HG02973 (cell line): Measurements from ENCODE around the gene RBM33.
"Not testable (repeated sequence)": the region's sequence is repeated elsewhere in the genome, so short reads cannot be mapped to it uniquely, and the experiment has no call there.

ENCODE experiments used
- ATAC-seq: cut with Tn5 transposase; IDR thresholded peaks from one replicate; pipeline ENCODE4 v1.9.1; 2021; ENCODE audit warnings: moderate library complexity; ENCODE audit not compliant: unreplicated experiment

The RBM33 gene

GRCh38 chr7:155662343-155663043 is 18.0 kb downstream of the RBM33 start:
- ATAC-seq: no peak

DNA sequence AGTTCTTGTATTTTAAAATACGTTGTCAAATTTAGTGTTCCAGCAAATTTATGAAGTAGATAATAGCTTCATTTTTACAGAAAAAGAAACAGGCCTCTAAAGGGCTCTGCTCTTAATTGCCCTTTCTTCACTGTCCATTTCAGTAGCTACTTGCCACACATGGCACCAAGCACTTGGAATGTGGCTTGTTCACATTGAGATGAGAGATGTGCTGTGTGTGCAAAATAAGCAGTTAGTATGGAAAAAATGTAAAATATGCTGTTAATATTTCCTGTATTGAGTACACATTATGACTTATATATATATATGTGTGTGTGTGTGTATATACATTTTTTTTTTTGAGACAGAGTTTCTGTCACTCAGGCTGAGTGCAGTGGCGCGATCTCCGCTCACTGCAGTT is 19.5 kb downstream of the RBM33 start:
- ATAC-seq: no peak

DNA sequence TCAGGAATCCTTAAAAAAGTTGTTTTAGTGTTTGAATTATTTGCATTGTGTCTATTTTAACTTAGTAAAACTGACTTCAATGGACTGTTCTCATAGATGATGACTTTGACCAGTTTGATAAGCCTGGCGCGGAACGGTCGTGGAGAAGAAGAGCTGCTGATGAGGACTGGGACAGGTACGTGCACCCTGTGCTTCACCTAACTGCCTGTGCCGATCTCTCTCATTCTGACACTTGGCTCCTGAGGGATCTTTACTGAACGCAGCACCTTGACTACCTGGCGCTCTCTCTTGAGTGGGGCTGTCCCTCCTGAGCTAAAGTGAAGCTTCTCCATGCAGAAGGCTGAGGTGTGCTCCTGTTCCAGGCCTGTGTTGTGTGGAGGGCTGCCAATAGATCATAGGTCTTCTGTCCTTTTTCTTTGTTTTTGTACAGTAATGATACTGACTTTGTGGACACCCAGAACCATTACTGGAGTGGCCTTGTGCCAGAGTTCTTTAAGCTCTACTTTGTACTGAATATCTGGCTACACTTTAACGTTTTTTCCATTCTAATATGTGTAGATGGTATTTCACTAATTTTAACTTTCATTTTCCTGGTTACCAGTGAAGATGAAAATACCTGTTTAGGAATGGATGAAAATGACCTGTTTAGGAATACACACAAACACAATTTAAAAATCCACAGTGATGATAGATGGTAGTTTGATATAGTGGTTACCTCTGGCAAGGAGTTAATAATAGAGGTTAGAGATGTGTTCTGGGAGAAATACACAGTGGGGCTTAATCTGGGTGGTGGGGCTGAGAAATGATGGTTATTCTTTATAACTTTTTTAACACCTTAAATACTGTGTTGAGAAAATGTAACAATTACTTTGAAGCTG is 20.9 kb downstream of the RBM33 start:
- no peak for ATAC-seq

- no peak for ATAC-seq
Measured at GRCh38 chr7:155665957-155666287, 21.5 kb downstream of the RBM33 start.

GRCh38 chr7:155667241-155667829 is 22.9 kb downstream of the RBM33 start:
- no peak for ATAC-seq

DNA sequence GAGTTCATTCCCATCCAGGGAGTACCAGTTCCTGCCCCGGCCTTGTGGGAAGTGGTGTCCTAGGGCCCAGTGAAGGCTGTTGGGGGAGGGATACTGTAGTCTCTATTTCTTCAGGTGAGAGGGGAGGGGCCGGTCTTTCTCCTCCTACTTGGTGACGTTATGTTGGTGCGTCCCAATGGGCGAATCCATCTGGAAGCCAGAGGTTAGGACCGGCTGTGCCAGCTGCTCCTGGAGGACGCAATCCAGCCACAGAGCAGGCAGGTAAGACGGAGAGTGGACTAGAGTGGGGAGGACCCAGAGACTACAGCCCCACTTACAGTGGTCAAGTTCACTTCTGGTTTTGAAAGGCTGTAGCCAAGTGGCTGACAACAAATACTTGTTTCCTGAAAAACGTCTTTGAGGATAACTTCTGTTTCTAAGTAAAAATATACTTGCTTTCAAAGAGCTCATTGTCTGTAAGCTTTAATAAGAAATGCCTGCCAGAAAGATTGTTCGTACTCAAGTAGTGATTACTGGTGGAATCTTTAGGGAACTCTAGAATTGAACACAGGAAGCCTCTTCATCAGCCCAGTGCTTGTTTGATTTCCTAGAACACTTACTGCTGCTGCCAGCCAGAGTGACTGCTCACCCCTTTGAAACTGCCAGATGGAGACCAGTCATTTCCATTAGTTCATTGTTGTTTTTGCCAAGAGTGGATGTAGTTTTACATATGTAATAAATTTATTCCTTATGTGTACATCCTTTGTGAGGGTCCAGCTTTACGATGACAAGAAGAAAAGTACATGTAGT is 25.4 kb downstream of the RBM33 start:
- no peak for ATAC-seq

GRCh38 chr7:155670521-155670920 is 26.1 kb downstream of the RBM33 start:
- no peak for ATAC-seq

GRCh38 chr7:155674556-155674955 is 30.1 kb downstream of the RBM33 start:
- no peak for ATAC-seq

- ATAC-seq: no peak
Measured at GRCh38 chr7:155676052-155676451, 31.6 kb downstream of the RBM33 start.

DNA sequence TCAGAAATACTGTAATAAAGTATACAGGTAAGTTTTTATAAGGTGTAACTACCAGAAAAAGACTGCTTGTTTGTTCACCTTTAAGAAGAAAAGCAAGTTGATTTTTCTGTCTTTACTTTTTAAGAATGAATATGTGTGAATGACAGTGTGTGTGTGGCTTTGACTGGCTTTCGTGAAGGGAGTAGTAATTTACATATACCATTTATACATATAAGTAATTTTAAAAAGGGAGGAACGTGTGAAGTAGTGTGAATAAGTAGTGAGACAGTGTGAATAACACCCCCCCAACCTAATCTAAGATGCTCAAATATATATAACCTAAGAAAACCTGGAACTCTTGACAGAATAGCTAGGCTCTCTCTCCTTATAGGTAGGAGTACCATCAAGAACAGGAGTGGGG is 33.2 kb downstream of the RBM33 start:
- ATAC-seq: no peak

GRCh38 chr7:155680124-155680523 is 35.7 kb downstream of the RBM33 start:
- no peak for ATAC-seq

DNA sequence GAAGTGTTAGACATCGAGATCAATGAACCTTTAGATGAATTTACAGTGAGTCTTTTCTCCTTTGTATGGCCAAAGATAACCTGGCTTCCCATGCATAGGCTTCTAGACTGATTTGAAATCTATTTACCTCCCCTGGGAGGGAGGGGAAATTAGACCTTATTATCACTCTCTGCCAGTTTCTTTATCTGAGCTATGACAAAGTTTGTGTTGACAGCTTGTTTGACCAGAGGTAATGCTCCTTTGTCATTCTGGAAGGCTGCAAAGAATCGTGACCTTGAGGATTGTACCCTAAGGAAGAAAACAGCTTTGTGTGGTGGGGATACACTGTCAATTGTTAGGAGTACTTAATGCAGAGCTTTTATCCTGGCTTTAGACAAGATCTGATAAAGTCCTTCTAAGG is 36.4 kb downstream of the RBM33 start:
- ATAC-seq: no peak

- no peak for ATAC-seq
Measured at GRCh38 chr7:155681663-155682062, 37.2 kb downstream of the RBM33 start.

DNA sequence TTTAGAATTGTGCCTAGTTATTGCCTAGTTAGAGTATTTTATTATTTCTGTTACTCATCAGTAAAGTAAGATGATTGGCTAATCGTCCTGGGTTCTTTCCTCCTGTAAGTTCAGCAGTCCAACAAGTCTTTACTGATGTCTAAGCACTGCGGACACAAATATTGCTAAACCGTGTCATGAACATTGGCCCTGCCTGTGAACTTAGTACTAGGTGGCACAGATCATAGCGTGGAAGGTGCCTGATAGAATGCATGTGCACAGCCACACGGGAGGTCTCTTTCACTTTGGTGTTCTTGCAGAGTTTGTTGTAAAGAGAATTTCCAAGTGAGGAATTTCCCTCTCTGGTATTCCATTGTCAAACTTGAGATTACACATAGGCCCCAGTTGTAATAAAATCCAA is 38.0 kb downstream of the RBM33 start:
- no peak for ATAC-seq

- ATAC-seq: no peak
Measured at GRCh38 chr7:155683098-155683497, 38.6 kb downstream of the RBM33 start.

GRCh38 chr7:155683714-155684113 is 39.3 kb downstream of the RBM33 start:
- ATAC-seq: no peak

DNA sequence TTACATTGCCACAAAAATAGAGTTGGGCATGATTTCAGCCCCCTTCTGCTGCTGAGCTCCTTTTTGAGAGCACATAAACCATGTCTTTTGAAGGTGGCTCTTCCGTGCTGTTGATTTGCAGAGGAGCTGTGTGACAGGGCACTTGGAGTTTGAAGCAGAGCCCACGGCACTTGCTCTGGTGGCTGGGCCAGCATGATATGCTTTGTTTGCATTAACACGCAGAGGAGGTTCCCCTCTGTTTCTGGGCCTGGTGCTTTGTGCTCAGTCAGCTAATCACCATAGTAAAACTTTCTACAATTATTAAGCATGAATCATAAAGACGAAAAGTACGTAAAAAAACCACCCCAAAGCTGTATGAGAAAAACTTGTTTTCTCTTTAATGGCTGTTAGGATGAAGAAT is 40.1 kb downstream of the RBM33 start:
- no peak for ATAC-seq

- peak; percentile 57 for ATAC-seq
Measured at GRCh38 chr7:155685070-155685790, 40.8 kb downstream of the RBM33 start.

DNA sequence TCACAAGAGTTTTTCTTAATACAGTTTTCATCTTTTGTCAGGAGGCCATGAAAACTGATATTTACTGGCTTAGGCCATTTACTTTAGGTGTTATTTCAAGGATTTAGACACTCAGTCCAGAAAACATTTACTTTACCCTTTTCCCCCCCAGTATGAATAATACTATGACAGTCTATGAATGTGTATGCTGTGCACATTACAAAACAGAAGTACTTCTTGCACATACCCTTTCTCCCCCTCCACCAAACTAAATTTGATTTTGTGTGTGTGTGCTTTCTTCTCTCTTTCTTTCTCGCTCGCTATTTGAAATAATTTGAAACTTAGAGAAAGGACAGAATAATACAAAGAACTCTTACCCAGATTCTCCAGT is 41.3 kb downstream of the RBM33 start:
- ATAC-seq: peak; percentile 18

GRCh38 chr7:155686620-155687324 is 42.3 kb downstream of the RBM33 start:
- ATAC-seq: not testable (repeated sequence)
